ENCODE measurements around the gene NCOA6.

NCOA6 gene

DNA sequence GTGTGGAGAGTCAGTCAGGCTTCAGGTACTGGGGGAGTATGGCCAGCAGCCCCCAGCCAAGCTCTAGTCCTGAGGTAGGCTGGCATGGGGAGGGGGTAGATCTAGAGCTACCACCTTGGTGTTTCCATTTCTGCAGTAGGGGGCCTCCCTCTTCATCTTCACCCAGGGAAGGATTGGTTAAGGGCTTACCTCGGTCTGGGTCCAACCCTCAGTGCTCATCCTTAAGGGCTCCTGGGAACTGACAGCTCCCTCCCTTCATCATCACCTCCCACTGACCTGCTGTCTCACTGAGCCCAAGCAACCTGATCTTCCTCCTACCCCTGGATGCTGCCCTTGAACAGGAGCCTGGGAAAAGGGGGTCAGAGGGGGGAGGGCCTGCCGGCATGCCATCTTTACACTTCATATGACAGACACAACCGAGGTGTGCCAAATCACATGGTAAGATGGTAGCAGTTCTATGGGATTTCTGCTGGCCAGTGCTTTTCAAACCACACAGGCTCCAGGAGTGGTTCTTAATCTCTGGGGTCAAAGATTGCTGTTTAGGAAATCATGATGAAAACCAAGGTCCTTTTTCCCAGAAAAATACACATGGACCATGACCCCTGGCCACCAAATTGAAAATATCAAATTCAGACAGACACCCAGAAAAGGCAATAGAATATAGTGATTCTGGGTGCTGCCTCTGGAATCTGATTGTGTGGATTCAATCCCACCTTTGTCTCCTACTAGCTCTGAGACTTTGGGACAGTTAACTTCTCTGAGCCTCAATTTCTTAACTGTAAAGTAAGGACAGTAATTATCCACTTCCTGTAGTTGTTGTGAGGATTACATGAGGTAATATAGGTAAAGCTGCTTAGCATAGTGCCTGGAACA is 118.3 kb downstream of the NCOA6 start:
- no peak overlapping the region for H3K27ac ChIP-seq
- no peak for DNase-seq (ENCODE audit: low read depth, low spot score)

DNA sequence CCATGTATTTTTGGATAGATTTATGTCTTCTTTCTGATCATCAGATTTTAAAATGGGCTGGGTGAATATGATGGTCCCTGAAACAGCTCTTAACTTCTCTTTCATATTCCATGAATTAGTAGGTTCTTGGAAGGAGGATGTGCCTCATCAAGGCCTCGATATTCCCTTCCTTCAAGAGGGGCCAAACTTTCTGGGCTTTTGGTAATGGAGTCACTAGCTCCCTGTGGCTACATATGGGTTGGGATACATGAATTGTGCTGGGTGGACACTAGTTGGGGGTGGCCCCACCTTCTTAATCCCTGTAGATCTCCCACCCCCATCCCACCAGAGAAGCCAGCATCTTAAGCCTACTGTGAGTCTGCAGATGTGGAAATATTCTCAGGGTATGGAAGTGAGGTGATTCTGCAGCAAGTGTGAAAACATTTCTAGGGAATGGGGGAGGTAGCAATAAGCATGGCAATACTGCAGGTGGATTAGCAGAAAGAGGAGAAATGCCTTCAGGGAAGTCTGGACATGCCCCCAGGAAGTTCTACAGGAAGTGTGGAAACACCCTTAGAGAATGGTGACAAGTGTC is 119.1 kb downstream of the NCOA6 start:
- H3K27ac ChIP-seq: no peak overlapping the region
- no peak for DNase-seq (ENCODE audit: low read depth, low spot score)

DNA sequence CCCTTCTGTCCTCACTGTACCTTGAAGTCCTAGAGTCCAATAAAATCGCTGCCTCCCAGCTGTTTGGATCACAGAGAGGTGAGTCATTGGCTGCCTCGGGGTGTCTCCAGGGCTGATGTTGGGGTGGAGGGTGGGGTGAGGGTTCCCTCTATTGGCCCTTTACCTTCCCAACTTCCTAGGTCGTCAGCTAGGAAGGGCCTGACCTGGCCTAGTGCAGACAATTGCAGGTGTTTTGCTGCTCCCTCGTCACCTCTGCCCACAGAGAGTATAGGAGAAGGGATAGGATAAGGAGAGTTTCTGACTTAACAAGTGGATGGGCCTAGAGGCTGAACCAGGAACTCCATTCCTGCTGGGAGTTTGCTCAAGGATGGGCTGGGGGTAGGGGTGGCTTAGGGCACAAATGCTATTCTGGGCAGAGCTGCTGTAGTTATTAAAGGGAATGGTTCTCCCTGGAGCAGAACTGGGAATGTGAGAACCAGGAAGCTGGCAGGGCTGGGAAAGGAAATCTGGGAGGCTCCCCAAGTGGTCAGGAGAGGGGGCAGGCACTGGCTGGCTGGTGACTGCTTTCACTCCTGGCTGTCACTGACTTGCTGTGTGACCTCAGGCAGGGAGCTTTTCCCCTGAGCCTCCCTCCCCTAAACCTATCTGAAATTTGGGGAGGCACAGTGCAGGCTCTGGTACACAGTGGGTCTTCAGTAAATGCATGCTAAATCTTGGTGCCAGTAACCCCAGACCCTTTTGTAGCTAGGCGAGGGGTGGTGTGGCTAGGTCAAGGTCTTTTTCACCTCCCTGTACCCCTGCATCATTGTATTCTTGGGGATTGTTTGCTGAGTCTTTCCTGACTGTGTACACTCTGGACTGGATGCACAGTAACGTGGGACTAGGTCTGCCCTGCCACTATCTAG is 119.8 kb downstream of the NCOA6 start:
- no peak for DNase-seq (ENCODE audit: low read depth, low spot score)
- H3K27ac ChIP-seq: peak overlapping the region; percentile 90

- DNase-seq (ENCODE audit: low read depth, low spot score): no peak
- peak overlapping the region; percentile 90 for H3K27ac ChIP-seq
These were observed 120.4 kb downstream of the NCOA6 start for GRCh38 chr20:34705008-34705396.

DNA sequence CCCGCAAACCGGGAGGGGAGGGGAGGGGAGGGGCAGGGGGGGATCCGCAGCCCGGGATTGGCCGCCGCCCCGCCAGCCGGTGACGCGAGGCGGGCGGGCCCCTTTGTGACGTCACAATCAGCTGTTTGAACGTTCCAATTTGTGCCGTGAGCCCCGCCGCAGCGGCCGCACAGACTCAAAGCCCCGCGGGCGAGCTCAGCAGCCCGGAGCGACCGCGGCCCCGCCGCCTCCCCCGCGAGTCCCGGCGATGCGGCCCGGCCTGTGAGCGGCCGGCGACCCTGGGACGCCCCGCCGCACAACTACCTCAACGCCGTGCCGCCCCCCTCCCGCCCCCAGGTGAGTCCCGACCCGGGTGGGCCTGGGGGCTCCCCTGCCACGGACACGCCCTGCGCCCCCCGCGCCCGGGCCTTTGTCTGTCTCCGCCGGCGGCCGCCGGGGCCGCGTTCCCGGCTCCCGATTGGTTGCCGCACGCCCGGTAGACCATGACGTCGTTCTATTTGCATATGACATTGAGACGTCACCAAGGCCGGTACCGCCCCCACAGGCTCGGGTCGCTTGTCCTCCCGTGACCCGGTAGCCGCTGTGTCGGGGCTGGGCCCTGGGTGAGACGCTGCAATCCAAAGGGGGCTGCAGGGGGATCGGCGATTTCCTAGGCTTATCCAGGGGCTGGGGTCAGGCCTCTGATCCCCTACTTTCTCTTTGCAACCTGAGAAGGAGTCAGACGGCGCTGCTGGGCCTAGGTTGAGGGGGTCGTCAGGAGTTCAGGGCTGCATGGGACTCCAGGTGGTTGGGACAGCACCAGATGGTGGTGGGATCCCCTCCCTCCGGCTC is 121.1 kb downstream of the NCOA6 start, which contains the start of gene TP53INP2:
TP53INP2 (plus strand) TSS at position 168 of the 831 bp plus-strand sequence. CDS start 4,396 bp downstream, outside the sequence.
- peak within 1 kb of the TSS; percentile 90 for H3K27ac ChIP-seq
- DNase-seq (ENCODE audit: low read depth, low spot score): no peak

DNA sequence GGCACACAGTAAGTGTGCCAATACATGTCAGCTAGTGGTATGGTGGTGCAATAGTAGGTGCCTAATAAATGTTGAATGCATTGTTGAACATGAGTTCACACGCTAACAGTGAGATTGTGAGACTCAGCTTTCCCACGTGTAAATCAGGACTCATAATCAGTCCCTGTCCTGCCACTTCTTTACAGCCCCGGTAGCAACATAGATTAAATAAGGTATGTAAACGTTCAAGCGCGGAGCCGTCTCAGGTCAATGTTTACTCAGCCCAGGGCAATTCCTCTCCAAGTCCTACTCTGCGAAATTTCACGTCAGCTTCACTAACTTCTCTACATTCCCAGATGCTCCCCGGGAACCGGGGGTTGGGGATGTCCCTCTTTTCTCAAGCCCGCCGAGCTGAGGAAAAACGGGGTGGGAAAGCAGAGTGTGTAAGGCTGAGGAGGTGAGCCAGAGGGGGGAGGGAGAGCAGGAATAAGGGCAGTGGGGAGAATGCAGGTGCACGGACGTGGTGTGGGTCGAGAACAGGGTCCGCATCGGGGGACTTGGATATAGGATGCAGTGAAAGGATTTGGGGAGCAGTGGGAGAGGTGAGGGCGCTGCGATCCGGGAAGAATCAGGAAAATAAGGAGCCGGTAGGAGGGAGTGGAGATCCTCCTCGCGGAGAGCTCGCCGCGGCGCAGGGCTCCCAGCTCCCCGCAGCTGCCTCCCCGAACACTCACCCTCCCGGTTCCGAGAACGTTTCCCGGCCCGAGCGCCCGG is 121.9 kb downstream of the NCOA6 start:
- H3K27ac ChIP-seq: peak overlapping the region; percentile 90
- DNase-seq (ENCODE audit: low read depth, low spot score): no peak

DNA sequence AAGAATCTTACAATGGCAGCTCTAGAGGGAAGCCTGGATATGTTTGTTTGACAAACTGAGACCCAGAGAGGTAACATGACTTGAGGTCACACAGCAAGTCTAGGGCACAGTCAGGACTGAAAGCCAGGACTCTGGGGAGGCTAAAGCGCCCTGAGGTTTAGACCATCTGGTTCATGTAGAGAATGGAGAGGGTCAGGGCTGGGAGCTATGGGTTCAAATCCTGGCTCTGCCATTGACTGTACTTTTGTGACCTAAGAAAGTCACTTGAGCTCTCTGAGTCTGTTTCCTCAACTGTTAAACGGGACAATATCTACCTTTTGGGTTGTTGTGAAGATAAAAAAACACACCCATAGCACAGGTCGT is 122.4 kb downstream of the NCOA6 start:
- DNase-seq (ENCODE audit: low read depth, low spot score): no peak
- H3K27ac ChIP-seq: no peak overlapping the region

- H3K27ac ChIP-seq: no peak overlapping the region
- DNase-seq (ENCODE audit: low read depth, low spot score): no peak
These were observed 123.9 kb downstream of the NCOA6 start for GRCh38 chr20:34701405-34702085.

DNA sequence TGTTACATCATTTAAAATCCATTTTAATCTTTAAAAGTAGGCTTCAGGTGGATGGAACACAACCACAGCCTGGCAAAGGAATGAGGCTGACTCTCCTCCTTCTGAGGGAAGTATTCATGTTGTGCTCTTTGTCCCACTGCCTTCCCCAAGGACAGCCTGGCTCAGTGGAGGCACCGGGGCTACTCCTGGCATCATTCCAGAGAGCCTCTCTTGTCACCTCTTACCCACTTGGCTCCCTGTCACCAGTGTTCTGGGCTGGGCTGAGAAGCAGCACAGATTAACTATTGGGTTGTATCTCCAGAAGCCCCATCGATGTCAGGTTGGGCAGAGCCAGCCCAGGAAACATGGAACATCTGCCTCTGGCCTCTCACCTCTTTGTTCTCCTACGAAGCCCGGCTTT is 132.0 kb downstream of the NCOA6 start:
- no peak overlapping the region for H3K27ac ChIP-seq
- no peak for DNase-seq (ENCODE audit: low read depth, low spot score)

DNA sequence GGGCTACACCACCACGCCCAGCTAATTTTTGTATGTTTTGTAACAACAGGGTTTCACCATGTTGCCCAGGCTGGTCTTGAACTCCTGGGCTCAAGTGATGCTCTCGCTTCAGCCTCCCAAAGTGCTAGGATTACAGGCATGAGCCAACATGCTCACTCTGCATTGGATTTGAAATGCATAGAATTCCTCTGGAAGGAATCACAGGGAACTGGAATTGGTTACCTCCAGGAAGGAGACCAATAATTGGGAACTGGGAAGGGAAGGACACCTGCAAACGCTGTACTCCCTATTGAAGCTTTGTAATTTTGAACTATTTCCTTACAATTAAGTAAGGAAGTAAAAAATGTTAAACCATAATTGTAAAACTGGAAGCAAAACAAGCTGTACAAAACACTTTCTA is 133.6 kb downstream of the NCOA6 start:
- DNase-seq (ENCODE audit: low read depth, low spot score): no peak
- no peak overlapping the region for H3K27ac ChIP-seq

- DNase-seq (ENCODE audit: low read depth, low spot score): no peak
- no peak overlapping the region for H3K27ac ChIP-seq
These were observed 136.0 kb downstream of the NCOA6 start for GRCh38 chr20:34689486-34689885.

DNA sequence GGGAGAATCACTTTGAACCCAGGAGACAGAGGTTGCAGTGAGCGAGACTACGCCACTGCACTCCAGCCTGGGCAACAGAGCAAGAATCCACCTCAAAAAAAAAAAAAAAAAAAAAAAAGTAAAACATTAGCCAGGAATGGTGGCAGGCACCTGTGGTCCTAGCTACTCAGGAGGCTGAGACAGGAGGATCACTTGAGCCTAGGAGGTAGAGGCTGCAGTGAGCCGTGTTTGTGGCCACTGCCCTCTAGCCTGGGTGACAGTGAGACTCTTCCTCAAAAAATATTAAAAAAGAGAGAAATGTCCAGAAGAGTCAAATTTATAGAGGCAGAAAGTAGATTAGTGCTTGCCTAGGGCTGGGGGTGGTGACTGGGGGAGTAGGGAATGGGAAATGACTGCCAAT is 141.8 kb downstream of the NCOA6 start:
- H3K27ac ChIP-seq: no peak overlapping the region
- no peak for DNase-seq (ENCODE audit: low read depth, low spot score)

DNA sequence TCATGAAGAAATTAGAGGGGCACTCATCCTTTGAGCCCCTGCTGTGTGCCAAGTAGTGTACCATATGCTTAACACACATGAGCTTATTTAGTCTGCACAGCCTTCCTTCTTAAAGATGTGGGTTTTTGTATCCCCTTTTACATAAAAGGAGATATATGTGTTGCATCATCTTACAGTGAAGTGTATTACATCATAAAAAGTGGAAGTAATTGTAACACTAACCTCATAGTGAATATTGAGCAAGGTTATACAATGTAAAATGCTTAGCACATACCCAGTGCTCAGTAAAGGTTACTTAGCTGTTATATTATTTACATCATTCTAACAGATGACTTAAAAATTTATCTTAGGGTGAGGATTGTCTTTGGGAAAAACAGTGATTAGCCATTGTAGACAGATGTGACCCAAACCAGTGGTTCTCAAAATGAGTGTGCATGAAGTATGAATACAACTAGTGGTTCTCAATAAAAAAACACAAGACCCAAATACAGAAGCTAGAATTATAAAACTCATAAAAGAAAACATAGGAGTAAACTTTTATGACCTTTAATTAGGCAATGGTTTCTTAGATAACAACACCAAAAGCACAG is 144.8 kb downstream of the NCOA6 start:
- H3K27ac ChIP-seq: no peak overlapping the region
- no peak for DNase-seq (ENCODE audit: low read depth, low spot score)

GRCh38 chr20:34676642-34677373 is 148.6 kb downstream of the NCOA6 start, which contains the start of gene PIGU:
PIGU (minus strand) TSS chr20:34677092; CDS start chr20:34677085, 7 bp downstream.
- peak; percentile 83 for DNase-seq (ENCODE audit: low read depth, low spot score)
- H3K27ac ChIP-seq: peak within 1 kb of the TSS; percentile 39

DNA sequence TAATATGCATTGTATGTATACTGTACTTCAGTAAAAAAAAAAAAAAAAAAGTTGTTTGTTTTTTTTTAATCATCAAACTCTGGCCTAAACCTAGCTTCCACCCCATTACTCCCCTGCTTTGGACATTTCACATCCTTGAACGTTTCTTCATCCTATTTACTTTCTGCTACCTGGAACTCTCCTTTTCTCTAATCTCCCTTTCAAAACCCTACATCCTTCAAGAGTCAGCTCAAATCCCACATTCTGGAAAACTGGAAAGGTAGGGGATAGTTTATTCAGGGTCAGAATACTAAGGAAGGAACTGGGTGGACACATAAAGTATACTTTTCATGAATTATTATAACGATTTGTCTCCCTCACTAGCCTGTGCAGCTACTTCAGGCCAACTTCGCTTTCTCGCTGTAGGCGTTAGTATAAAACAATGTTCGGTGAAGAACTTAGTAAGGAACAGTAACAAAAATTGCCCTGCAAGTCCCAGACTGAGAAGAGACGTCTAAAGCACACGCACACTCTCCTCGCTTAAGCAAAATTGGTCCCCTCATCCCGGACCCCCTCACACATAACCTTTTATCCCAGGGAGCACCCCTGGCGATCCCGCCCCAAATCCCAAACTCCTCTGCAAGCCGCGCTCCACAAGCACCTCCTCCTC is 149.3 kb downstream of the NCOA6 start:
- H3K27ac ChIP-seq: peak overlapping the region; percentile 39
- no peak for DNase-seq (ENCODE audit: low read depth, low spot score)

DNA sequence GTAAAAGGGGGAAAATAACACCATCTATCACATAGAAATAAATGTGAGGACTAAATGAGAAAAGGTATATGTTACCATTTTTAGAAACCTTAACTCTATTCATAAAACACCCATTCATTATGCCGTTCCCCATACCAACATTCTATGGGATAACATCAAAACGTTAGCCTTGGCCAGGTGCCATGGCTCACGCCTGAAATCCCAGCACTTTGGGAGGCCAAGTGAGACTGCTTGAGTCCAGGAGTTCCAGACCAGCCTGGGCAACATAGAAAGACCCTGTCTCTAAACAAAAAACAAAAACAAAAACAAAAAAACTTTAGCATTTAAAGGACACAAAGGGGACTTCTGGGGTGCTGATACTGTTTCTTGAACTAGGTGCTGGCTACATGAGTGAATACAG is 149.9 kb downstream of the NCOA6 start:
- no peak overlapping the region for H3K27ac ChIP-seq

GRCh38 chr20:34673412-34673811 is 152.0 kb downstream of the NCOA6 start:
- DNase-seq (ENCODE audit: low read depth, low spot score): no peak
- H3K27ac ChIP-seq: no peak overlapping the region

More for the DNA sequence above, 149.9 kb downstream of the NCOA6 start:
- DNase-seq (ENCODE audit: low read depth, low spot score): no peak

Measured in epithelial cell of prostate (primary cell).